Osteoblast (primary cell): ENCODE measurements around the gene GFRA1. TPM values are rescaled to one million over a fixed set of nuclear protein-coding genes. Genes with fewer than 3 reads are reported as not detected.

ENCODE experiments used
- DNase-seq: peaks from one replicate; pipeline ENCODE4 v3.0.0; 2011; ENCODE audit warnings: low spot score, mixed read lengths; ENCODE audit not compliant: insufficient read length; ENCODE audit errors: missing footprints
- H2AFZ ChIP-seq: 2 replicates; pipeline ENCODE4 v1.6.0; 2011; ENCODE audit warnings: mild to moderate bottlenecking, low read length
- H3K27ac ChIP-seq: 2 replicates; pipeline ENCODE4 v1.5.1; 2011; ENCODE audit warnings: mild to moderate bottlenecking, low read depth, low read length, moderate library complexity
- H3K27me3 ChIP-seq: 2 replicates; pipeline ENCODE4 v1.6.0; 2012; ENCODE audit warnings: mild to moderate bottlenecking, control low read depth, inconsistent platforms, low read length, moderate library complexity; ENCODE audit not compliant: insufficient read depth
- H3K36me3 ChIP-seq: 2 replicates; pipeline ENCODE4 v1.5.1; 2011; ENCODE audit warnings: mild to moderate bottlenecking, low read length, control low read depth, moderate library complexity; ENCODE audit not compliant: insufficient read depth
- H3K4me1 ChIP-seq: 2 replicates; pipeline ENCODE4 v1.5.1; 2011; ENCODE audit warnings: mild to moderate bottlenecking, low read length, control low read depth, moderate library complexity; ENCODE audit not compliant: insufficient read depth
- H3K4me2 ChIP-seq: 2 replicates; pipeline ENCODE4 v1.6.0; 2011; ENCODE audit warnings: mild to moderate bottlenecking, low read length; ENCODE audit not compliant: insufficient read depth
- H3K4me3 ChIP-seq: fragments of 200-600 bp; sonication (generic); 3 replicates; pipeline ENCODE4 v1.5.1; 2012; ENCODE audit warnings: mild to moderate bottlenecking, low read length, inconsistent platforms; ENCODE audit not compliant: insufficient read depth
- H3K79me2 ChIP-seq: 2 replicates; pipeline ENCODE4 v1.6.0; 2012; ENCODE audit warnings: mild to moderate bottlenecking, low read length, control low read depth, inconsistent platforms; ENCODE audit not compliant: insufficient read depth
- H3K9me3 ChIP-seq: 2 replicates; pipeline ENCODE4 v1.5.1; 2011; ENCODE audit warnings: low read depth, low read length, control low read depth
- H4K20me1 ChIP-seq: 2 replicates; pipeline ENCODE4 v1.6.0; 2012; ENCODE audit warnings: mild to moderate bottlenecking, low read length, control low read depth; ENCODE audit not compliant: insufficient read depth
- CTCF ChIP-seq: IDR thresholded peaks from 2 replicates; pipeline ENCODE4 v1.5.1; 2011; ENCODE audit warnings: mild to moderate bottlenecking, low read depth, low read length, moderate library complexity; ENCODE audit errors: extremely low read depth
- total RNA-seq: library from RNA; depleted of rRNA; stranded (reverse); fragments of >200 nt; gene quantifications from 2 replicates; pipeline ENCODE4 v1.2.3, GENCODE V29; 2012

GFRA1 gene
- total RNA-seq, 1 donor, result 76.0 TPM

GRCh38 chr10:116184512-116184794 lies 88.6 kb downstream of the GFRA1 start:
- no peaks in the 10 kb centered on the region for H3K79me2 ChIP-seq
- TF ChIP-seq CTCF, result no peak

DNA sequence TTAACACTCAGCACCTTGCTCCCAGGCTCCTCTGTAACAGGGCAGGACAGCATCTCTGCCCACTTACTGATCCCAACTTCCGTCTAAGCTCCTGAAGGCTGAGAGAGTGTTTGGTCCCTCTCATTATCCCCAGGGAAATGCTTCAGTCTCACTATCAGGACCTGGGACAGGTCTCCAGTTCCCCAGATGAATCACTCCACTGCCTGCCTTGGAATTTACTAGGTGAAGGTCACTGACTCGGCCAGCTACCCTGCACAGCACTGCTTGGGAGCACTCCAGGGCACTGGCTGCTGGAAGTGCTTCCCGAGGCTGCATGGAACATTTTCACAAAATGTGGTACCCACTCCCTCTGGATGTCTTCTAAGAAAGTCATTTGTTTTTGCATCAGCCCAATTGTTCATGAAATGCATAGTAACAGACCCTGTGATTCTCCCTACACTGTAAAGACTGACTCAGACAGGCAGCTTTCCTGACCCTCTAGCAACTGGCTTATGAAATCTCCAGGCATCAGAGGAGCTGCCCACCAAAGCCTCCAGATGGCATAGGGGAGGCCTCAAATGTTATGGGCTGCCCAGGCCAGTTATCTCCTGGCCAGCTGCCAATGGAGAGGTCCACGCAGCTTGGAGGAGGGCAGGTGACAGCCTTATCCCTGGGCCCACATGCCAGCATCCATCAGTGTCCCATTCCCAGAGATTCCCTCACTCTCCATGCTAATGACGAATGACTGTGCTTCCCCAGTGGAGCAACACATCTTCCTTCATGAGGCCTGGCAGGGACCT lies 89.1 kb downstream of the GFRA1 start:
- no peaks in the 10 kb centered on the region for H3K4me1 ChIP-seq
- H3K79me2 ChIP-seq, result no peaks in the 10 kb centered on the region
- H3K4me2 ChIP-seq, result no peak overlapping the region
- DNase-seq, result no peak
- no peak overlapping the region for H2AFZ ChIP-seq
- no peaks in the 10 kb centered on the region for H3K9me3 ChIP-seq
- no peaks in the 10 kb centered on the region for H3K27me3 ChIP-seq
- H4K20me1 ChIP-seq, result no peaks in the 10 kb centered on the region
- no peak for TF ChIP-seq CTCF
- no peaks in the 10 kb centered on the region for H3K36me3 ChIP-seq
- no peak overlapping the region for H3K4me3 ChIP-seq
- H3K27ac ChIP-seq, result no peak overlapping the region

More at GRCh38 chr10:116184512-116184794, 88.6 kb downstream of the GFRA1 start:
- Histone ChIP-seq H4K20me1 (no peaks in the 10 kb centered on the region), H3K27me3 (no peaks in the 10 kb centered on the region), H3K4me3 (no peak overlapping the region), H3K27ac (no peak overlapping the region), H3K4me2 (no peak overlapping the region), H3K4me1 (no peaks in the 10 kb centered on the region), H3K9me3 (no peaks in the 10 kb centered on the region), H2AFZ (no peak overlapping the region), H3K36me3 (no peaks in the 10 kb centered on the region)
- no peak for DNase-seq

DNA sequence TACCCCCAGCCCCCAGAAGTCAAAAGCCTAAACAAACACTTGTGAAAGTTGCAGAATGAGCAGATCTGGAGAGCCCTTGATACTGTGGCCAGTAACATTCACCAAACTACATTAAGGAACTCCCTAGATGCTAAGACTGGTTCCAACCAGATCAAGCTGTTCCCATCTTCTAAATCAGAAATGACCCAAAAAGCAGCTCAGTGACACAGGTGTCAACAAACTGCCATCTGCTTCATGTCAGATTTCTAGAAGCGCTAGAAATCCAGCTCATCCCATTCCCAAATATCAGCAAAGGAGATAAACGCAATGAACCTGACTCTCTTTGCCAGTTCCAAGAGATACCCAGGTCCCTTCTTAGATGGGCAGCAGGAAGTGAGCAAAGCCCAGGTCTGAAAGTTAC lies 90.6 kb downstream of the GFRA1 start:
- Histone ChIP-seq H3K79me2 (no peaks in the 10 kb centered on the region), H3K27me3 (no peaks in the 10 kb centered on the region), H3K4me2 (no peak overlapping the region), H2AFZ (no peak overlapping the region), H3K4me1 (no peaks in the 10 kb centered on the region), H3K36me3 (no peaks in the 10 kb centered on the region), H3K9me3 (no peaks in the 10 kb centered on the region), H3K27ac (no peak overlapping the region), H3K4me3 (no peak overlapping the region), H4K20me1 (no peaks in the 10 kb centered on the region)
- no peak for DNase-seq
- TF ChIP-seq CTCF, result no peak

DNA sequence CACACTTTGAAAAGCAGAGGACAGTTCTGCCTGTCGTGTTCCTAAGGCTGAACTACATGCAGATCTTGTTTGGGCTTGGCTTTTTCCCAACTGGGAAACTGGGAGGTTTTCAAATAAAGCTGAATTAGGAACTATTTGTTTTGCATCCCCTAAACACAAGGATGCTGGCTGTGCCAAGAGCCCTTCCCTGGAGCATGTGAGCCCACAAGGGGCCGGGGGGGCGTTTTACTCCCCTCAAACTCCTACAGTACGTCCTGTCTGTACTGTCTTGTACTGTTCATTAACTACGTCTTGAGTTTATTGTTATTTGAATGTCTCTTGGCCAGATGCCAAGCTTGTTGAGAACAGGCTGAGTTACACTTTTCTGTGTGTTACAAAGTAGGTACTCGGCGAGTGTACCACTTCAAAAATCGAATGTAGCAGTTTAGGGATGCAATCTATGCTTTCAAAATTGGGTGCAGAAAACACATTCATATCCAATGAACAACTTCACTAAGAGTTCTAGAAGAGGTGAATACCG lies 94.9 kb downstream of the GFRA1 start:
- Histone ChIP-seq H3K9me3 (no peaks in the 10 kb centered on the region), H4K20me1 (no peaks in the 10 kb centered on the region), H3K4me1 (no peaks in the 10 kb centered on the region), H3K27me3 (no peaks in the 10 kb centered on the region), H3K4me3 (no peak overlapping the region), H2AFZ (no peak overlapping the region), H3K79me2 (no peaks in the 10 kb centered on the region), H3K27ac (no peak overlapping the region), H3K4me2 (no peak overlapping the region), H3K36me3 (no peaks in the 10 kb centered on the region)
- DNase-seq, result no peak
- no peak for TF ChIP-seq CTCF
